ENCODE results near the gene ANP32A. TPM values are rescaled to one million over a fixed set of nuclear protein-coding genes. Genes with fewer than 3 reads are reported as not detected.
"Not testable (repeated sequence)": the region's sequence is repeated elsewhere in the genome, so short reads cannot be mapped to it uniquely, and the experiment has no call there.

Gene ANP32A
- 93.6 and 151 TPM in 2 replicates for total RNA-seq (2014; rRNA removed; shearing (Covaris generic))

DNA sequence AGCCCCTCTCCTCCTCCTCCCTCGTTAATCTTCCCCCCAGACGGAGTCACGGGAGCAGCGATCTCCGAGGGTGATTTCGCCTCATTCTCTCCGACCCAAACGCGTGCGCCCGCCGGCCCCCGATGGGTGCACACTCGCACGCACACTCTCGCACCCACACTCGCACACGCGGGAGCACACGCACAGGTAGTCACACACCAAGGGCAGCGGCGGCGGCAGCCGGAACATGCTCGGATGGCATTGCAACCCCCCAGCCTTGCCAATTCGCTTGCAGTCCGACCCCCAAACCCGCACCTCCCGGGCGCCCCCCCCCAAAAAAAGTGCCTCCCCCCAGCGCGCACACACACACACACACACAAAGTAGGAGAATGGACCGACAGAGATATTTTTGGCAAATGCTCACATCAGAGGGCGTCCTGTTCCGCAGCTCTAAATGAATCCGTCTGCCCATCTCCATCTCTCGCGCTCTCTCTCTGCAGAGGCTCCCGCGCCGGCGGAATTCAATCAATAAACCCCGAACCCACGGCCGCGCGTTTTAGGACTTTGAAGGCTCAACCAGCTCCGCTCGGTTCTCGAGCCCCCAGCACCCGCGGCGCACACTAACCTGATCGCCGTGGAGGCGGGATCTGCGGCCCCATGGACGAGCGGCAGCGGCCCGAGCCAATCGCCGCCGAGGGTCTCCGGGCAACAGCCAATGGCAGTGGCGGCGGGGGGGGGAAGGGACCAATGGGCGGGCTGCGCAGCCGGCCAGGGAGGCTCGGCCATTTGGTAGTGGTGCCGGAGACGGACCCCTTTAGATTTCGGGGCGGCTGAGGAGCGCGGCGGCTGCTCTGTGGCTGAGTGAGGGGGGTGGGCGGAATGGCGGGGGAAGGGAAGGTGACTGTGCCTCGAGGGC is at the start of gene ANP32A:
Gene ANP32A, minus strand, starts transcription at position 601 of the 895 bp plus-strand sequence. Its CDS starts 144 bp downstream, at position 457.
- DNase-seq (ENCODE audit: low spot score): peak; percentile 87

DNA sequence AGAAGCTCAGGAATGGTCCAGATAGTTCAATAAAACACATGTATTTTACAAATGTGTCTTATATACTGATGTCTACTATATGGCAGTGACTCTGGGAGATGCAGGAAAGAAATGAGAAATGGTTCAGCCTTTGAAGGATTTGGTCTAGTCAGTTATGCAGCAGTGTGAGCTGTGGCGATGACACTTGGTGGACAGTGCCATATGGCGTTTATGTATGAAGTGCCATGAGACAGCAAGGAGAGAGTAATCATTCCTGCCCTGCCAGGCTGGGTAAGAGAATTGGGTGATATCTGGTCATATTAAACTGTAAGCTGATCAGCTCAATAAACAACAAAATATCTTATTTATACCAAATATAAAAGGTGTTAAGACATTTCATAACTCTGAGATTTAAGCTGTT is 47.6 kb upstream of the ANP32A start:
- no peak for DNase-seq (ENCODE audit: low spot score)

DNA sequence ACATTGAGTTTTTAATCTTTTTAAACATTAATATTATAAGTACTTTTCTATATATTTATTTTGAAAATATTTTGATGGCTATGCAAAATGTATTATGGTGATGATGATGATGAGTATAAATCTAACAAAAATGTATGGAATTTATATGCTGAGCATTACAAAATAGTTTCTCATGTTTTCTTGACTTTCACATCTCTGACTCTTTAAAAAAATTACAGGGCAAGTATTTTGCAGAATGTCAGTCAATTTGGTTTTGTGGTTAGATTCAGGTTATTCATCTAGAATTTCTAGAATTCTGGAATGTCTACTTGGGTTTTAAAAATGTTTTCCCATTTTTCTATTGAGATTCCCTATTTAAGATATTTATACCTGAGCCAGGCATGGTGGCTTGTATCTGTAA is 41.7 kb upstream of the ANP32A start:
- DNase-seq (ENCODE audit: low spot score): no peak

DNA sequence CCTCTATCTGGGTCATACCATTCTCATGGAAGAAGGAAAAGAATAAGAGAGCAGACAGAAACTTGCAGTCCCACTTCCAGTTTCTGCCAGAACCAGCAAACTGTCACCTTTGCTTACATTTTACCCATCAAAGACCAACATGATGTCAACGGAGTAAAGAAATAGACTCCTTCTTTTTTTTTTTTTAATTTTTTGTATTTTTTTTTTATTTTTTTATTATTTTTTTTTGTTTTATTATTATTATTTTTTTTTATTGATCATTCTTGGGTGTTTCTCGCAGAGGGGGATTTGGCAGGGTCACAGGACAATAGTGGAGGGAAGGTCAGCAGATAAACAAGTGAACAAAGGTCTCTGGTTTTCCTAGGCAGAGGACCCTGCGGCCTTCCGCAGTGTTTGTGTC is 38.0 kb upstream of the ANP32A start:
- not testable (repeated sequence) for DNase-seq (ENCODE audit: low spot score)

DNA sequence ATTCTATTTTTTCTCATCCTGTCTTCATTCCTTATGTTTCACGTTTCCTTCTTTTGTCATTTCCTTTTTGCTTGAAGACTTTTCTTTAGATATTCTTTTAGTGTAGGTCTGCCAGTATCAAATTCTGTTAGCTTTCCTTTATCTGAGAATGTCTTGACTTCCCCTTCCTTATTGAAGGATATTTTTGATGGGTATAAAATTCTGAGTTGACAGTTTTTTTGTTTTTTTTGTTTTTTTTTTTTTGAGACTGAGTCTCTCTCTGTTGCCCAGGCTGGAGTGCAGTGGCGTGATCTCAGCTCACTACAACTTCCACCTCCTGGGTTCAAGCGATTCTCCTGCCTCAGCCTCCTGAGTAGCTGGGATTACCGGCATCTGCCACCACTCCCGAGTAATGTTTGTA is 36.7 kb upstream of the ANP32A start:
- not testable (repeated sequence) for DNase-seq (ENCODE audit: low spot score)

DNA sequence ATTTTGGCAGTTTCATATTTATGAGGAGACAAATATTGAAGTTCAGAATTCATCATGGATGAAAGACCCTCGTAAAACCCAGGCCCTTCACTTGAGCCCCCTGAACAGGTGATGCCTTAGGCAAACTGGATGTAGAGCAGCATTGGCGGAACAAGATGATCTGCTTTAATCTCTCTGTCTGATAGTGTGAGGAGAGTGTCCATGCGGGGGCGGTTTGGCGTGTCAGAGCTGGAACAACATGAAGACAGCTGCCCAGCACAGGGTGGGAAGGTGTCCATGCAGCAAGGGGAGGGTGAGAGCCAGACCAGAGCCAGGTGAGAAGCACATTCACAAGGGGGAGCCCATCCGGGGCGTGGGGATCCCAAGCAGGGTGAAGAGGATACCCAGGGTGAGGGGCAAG is 31.8 kb upstream of the ANP32A start:
- DNase-seq (ENCODE audit: low spot score): no peak

DNA sequence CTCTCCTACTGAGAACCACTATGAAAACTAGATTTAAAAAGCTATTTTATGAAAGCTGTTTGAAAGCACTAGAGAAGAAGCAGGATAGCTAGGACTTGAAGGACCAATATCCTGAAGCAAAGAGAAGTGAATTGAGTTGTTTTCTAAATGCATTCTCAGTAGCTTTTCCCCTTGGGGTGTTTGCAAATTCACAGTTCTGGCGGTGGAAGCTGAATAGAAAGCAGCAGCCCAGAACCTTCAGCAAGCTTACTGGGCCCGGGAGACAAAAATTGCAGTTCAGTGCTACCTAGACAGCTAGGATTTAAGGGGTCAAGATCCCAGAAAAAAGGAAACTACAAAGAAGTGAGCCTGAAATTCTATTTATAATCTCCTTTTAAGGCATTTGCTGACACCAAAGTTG is 31.3 kb upstream of the ANP32A start:
- no peak for DNase-seq (ENCODE audit: low spot score)

DNA sequence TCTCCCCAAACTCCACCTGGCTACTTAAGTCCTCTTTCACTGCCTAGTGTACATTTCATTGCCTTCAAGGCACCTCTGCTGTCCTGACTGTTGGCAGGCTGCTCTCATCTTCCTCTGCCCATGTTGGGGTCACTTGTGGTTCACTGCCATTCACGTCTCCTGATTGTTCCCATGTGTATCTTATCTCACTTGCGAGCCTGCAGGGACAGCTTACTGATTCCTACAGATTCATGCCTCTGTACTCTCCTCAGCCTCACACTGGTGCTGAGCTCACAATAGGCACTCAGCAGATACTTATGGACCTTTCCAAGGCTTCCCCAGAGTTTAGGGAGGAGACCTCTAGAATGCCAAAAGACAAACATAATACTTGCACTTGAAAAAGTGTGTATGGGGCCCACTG is 28.8 kb upstream of the ANP32A start:
- DNase-seq (ENCODE audit: low spot score): no peak

DNA sequence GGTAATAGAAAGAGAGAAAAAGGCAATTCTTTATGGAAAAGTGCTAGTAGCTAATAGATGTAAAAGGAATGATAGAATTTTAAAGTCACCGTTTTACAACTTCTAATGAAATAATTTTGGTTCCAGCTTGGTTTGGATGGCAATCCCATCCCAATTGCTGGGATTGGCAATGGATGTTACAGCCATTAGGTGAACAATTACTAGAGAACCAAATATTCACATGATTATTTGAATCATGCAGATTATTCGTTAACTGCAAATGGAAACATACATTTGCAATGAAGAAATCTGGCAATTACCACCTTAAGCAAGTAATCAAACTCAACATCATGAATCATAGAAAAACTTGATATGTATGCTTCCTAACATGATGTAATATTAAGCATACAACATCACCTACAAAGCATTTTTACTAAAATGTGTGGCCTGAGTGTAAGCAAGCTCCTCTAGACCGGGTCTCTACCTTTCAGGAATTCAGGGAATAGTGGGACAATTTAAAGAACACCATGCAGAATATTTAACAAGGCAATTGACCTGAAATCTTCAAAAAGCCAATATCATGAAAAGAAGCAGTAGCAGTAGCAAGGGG is 26.2 kb upstream of the ANP32A start:
- no peak for DNase-seq (ENCODE audit: low spot score)

DNA sequence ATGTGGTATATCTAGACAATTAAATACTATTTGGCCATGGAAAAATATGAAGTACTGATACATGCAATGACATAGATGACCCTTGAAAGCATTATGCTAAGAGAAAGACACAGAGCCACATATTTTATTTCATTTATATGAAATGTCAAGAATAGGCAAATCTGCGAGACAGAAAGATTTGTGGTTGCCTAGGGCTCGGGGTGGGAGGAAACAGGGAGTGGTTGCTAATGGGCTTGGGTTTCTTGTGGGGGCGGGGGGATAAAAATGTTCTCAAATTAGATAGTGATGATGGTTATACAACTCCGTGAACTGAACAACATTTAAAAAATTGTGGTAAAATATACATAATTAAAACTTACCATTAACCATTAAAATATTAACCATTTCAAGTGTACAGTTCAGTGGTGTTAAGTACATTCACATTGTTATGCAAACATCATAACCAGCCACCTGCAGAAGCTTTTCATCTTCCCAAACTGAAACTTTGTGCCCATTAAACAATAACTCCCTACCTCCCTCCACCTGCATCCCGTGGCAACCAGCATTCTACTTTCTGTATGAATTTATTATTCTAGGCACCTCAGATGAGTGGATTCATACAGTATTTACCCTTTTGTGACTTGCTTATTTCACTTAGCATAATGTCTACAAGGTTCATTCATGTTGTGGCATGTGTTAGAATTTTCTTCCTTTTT is 24.3 kb upstream of the ANP32A start:
- no peak for DNase-seq (ENCODE audit: low spot score)

DNA sequence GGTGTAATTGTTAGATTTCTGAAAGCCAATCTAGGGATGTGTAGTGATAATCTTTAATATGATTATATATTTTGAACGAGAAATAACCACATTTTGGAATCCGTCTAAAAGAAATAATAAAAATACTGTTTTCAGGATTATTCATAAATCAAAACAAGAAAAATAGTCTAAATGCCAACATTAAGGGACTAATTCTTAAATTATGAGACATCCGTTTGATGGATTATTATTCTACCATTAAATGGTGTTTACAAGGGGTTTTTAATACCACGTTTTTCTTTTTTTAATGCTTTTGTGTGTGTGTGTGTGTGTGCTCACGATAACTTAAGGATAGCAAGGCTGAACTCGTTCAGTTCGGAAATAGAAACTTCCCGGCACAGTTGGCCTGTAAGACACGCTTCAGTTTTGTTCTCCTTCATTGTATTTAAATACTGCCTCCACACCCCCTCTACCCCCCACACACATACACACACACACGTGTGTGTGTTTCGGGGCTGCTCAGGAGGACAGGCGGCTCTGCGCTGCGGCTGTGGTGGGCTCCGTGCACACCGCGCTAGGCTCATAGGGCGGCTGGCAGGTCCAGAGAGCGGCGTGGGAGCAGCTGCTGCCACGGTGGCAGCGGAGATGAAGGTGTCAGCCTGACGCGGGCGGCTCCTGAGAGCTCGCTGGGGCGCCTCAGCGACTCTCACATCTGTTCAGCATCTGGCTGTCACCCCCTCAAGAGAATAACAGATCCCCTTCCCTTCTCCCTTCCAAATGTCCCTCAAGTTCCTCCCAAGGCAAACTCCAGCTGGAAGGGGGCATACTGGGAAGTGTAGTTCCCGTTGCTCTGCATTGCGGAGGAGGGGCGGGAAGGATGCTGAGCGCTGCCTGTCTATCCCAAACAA is 23.0 kb upstream of the ANP32A start:
- no peak for DNase-seq (ENCODE audit: low spot score)

DNA sequence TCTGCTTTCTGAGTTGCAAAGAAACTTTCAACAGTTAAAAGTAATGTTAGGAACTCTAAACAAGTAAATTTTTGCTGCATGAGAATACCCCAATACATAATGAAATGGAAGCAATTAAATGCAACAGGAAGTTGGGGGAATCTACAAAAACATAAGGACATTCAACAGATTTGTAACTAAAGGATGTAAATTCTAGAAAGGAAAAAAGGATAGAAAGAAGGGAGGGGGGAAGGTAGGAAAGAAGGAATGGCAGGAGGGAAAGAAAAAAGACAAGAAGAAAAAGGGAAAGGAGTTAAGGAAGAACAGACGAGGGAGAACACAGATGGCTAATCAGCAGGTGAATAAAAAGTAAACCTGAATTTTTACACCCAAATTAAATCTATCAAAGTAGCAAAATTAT is 22.3 kb upstream of the ANP32A start:
- DNase-seq (ENCODE audit: low spot score): no peak

DNA sequence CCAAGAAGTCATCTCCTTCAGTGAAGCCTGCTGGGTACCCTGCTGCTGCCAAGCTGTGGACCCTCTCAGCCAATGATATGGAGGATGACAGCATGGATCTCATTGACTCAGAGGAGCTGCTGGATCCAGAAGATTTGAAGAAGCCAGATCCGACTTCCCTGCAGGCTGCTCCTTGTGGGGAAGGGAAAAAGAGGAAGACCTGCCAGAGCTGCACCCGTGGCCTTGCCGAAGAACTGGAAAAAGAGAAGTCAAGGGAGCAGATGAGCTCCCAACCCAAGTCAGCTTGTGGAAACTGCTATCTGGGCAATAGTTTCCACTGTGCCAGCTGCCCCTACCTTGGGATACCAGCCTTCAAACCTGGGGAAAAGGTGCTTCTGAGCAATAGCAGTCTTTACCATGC is 13.7 kb upstream of the ANP32A start:
- no peak for DNase-seq (ENCODE audit: low spot score)

DNA sequence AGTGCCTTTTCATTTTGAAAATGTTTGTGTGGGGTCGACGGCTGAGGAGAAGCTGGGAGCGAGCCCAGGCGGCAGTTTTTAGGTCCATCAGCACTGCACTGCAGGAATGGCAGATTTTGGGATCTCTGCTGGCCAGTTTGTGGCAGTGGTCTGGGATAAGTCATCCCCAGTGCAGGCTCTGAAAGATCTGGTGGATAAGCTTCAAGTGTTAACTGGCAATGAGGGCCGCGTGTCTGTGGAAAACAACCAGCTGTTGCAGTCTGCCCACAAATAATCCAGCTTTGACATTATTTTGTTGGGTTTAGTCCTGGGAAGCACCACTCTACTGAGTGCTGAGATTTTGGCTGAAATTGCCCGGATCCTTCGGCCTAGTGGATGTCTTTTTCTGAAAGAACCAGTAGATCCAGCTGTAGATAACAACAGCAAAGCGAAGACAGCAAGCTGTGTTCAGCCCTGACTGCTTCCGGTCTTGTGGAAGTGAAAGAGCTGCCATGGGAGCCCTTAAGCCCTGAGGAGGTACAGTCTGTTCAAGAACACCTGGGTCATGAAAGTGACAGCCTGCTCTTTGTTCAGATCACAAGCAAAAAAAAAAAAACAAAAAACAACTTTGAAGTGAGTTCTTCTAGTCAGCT is 13.1 kb upstream of the ANP32A start:
- DNase-seq (ENCODE audit: low spot score): no peak

DNA sequence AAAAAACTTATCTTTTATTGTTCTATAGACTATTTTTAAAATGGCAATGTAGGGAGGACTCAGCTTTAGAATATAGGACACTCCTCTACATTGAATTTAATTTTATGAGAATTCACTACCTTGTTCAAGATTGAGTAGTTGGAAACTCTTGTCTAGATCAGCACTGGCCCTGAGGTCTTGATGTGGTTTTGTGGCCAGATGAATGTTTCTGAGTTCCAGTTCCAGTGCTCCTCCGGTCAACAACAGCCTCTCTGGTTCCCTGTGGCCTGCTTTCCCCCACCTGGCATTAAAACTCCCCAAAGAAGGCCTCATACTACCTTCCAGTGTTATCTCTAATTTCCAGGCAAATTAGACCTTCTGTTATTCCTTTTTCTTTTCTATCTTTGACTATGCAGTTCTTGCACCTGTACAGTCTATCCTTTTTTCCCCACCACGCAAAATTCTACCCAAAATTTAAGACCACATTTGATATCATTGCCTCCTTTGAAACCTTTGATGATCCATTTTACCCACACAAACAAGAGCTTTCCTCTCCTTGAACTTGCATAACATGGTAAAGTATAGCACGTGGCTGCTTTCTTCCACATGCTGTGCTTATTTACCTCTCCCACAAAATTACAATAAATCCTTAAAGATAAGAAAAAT is 9.6 kb upstream of the ANP32A start:
- DNase-seq (ENCODE audit: low spot score): no peak

DNA sequence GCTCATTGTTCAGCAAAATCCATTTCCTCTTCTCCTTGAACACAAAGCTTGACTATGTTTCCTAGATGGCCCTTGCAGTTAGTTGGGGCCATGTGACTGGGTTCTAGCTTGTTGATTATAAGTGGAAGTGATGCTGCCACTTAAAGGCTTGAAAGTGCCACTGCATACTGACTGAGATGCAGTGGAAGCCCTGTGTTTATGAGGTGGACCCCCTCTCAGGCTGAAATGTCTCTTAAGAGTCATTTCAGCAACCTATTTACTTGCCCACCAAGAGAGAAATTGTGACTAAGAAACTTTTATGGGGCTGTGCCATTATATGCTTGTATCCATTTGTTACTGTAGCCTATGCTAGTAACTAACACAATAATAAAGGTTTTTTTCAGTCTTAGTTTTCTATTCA is 8.4 kb upstream of the ANP32A start:
- DNase-seq (ENCODE audit: low spot score): no peak

DNA sequence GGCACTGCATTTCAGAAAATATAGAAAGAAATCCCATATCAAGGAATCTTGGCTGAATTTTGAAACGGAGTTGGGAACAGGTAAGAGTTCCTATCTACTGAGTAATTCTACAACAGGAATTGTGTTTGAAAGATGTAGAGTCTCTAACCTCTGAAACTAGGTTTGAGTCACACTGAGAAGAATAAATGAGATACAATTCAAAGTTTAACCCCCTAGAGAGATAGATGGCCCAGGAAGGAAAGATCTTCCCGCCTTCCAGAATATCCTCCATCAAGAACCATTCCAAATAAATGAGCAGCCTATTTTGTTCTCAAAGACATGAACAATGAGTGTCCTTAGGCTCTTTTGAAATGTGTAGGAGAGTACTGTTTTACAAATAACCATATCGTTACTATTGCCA is 2.9 kb upstream of the ANP32A start:
- no peak for DNase-seq (ENCODE audit: low spot score)

DNA sequence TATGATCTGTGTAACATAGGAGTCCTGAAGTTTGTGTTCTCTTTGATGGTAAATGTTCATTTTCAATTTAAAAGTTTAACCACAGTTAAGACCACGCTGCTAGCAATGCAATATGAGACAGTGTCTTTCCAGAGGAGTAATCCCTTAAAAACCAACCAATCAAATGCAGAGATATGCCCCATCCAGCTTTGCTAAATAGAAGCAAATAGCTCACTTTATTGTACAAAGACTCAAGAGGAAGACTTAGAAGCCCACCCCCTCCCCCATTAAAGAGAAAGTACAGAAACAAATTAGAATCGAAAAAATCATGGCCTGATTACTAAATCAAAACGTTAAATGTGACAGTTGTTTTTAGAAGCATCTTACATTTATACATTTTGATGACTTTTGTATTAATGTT is 2.1 kb upstream of the ANP32A start:
- DNase-seq (ENCODE audit: low spot score): no peak

DNA sequence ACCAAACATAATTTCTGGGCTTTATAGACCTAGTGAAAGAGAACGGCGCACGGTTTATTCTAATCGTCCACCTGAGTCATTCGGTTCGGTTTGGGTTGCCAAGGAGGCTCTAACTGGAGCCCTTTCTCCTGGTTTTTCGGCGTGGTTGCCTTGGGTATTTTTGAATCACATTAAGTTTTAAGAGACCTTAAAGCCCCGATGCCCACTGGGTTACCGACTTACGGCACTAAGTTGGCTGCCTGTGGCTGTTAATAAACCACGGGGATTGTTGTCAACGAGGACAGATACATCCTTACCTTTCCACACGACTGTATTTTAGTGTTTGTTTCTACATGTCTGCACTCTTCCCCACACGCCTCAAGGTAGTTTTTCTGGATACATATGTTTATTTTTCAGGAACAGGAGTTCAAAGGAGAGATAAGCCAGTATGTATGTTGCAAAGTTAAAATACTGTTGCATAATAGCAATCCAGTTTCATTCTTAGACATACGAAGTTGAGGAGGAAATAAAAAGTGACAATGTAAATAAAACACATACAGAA is 1.2 kb upstream of the ANP32A start:
- no peak for DNase-seq (ENCODE audit: low spot score)

DNA sequence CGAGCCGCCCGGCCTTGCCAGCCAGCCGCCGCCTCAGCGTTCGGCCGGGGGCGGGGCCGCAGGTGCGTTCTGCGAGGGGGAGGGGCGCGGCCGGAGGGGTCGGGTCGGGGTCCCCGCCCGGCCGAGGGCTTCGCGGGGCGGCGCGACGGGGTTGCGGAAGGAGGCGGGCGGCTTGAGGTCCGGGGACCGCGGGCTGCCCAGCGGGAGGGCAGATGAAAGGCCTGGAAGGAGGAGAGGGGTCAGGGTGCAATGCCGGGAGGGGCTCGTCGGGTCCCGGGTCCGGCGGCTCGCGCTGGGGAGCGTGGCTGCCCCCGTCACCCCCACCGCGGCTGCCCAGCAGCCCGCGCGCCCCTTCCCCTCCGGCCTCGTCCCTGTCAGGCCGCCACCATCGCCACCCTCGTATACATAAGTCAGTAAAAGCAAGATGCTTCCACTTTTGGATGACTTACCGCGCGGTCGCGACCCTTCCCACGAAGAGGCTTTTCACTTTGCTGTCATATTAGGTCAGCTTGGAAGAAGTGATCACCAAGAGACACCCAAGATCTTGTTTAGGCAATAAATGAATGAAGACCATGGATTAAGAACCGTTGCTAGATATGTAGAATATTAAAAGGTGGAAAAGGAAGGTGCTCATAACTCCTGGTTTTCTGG is 620 bp upstream of the ANP32A start:
- DNase-seq (ENCODE audit: low spot score): no peak
